K562 (cell line): ENCODE data around the gene PARD6A. TPM values are rescaled to one million over a fixed set of nuclear protein-coding genes. Genes with fewer than 3 reads are reported as not detected.

Experiments used
- ATAC-seq: fragments of 200-7000 bp; cut with Tn5 transposase; 3 replicates; pipeline ENCODE4 v1.9.1; 2020; ENCODE audit warnings: moderate library complexity
- BruUV-seq: library from RNA; stranded (reverse); fragments of 400-500 nt; replicated peaks from 2 replicates; lab custom pipeline; 2021; lab: Mats Ljungman, UMichigan
- CTCF ChIA-PET: fragments of 300-600 bp; formaldehyde crosslinking; extraction: SDS; loops from one replicate; lab custom pipeline; 2021; ENCODE audit warnings: low intra/inter-chr PET ratio; lab: Yijun Ruan, JAX
- POLR2A ChIA-PET: fragments of 300-600, 350-650 bp; sonication (Branson Sonifier 250); formaldehyde crosslinking; extraction: SDS; loops from one replicate; lab custom pipeline; 2021; ENCODE audit warnings: antibody characterized with exemption, inconsistent platforms; lab: Yijun Ruan, JAX
- DNase-seq, 4 experiments: peaks; one replicate each; pipeline versions ENCODE4 v3.0.0 to v3.0.0-alpha.2; 2011 to 2018; ENCODE audit warnings: low spot score in 3 of 4, mixed read lengths in 3 of 4; ENCODE audit errors: extremely low read depth in 1 of 4
- FAIRE-seq: peaks from 2 replicates; lab custom pipeline; 2011; peaks lifted over from hg19 to GRCh38; lab: Jason Lieb, UNC
- H2AFZ ChIP-seq: 2 replicates; pipeline ENCODE4 v1.6.0; 2011; ENCODE audit warnings: low read depth, low read length, control low read depth, inconsistent platforms
- H3K27ac ChIP-seq: fragments of 200-600 bp; 3 replicates; pipeline ENCODE4 v1.8.0; 2011; ENCODE audit warnings: low read depth, mild to moderate bottlenecking, control low read depth, inconsistent platforms, low read length, moderate library complexity, mixed read lengths; ENCODE audit errors: extremely low read depth
- H3K27me3 ChIP-seq, 2 experiments: fragments of 300-600 bp in 1 of 2; 2 replicates in 1 of 2; 3 replicates in 1 of 2; pipeline versions ENCODE4 v1.6.0 to v1.8.0; 2011; ENCODE audit warnings: inconsistent platforms in 2 of 2, low read length in 2 of 2, mild to moderate bottlenecking in 1 of 2, mixed read lengths in 1 of 2, moderate library complexity in 1 of 2; ENCODE audit not compliant: control insufficient read depth in 2 of 2, insufficient read depth in 2 of 2
- H3K36me3 ChIP-seq: fragments of 300-600 bp; 3 replicates; pipeline ENCODE4 v1.8.0; 2011; ENCODE audit warnings: mild to moderate bottlenecking, low read length, inconsistent platforms; ENCODE audit not compliant: control insufficient read depth, insufficient read depth
- H3K4me1 ChIP-seq, 2 experiments: fragments of 200-600 bp in 1 of 2; replicated peaks in 1 of 2; 2 replicates in 1 of 2; 3 replicates in 1 of 2; pipeline versions ENCODE4 v1.5.1 to v1.8.0; 2011; ENCODE audit warnings: inconsistent platforms in 2 of 2, low read length in 2 of 2, mild to moderate bottlenecking in 1 of 2, mixed read lengths in 1 of 2, moderate library complexity in 1 of 2; ENCODE audit not compliant: control insufficient read depth in 2 of 2, insufficient read depth in 2 of 2
- H3K4me2 ChIP-seq: 2 replicates; pipeline ENCODE4 v1.6.1; 2011; ENCODE audit warnings: low read length, control low read depth, inconsistent platforms, mixed read lengths; ENCODE audit not compliant: insufficient read depth
- H3K4me3 ChIP-seq: fragments of 200-600 bp; sonication (generic), shearing (Covaris generic); 2 replicates; pipeline ENCODE4 v1.5.1; 2016; ENCODE audit warnings: control low read depth, inconsistent platforms
- H3K79me2 ChIP-seq: fragments of 200-600 bp; 3 replicates; pipeline ENCODE4 v1.8.0; 2011; ENCODE audit warnings: low read length, inconsistent platforms; ENCODE audit not compliant: control insufficient read depth, insufficient read depth
- H3K9ac ChIP-seq, 2 experiments: 2 replicates each; pipeline versions ENCODE4 v1.6.0 to v1.6.1; 2011; ENCODE audit warnings: low read depth in 2 of 2, low read length in 2 of 2, control low read depth in 1 of 2, inconsistent platforms in 1 of 2, mild to moderate bottlenecking in 1 of 2, mixed read lengths in 1 of 2; ENCODE audit not compliant: insufficient read depth in 1 of 2
- H3K9me1 ChIP-seq: one replicate; pipeline ENCODE4 v1.6.0; 2011; ENCODE audit warnings: inconsistent platforms, mild to moderate bottlenecking, low read length, moderate library complexity; ENCODE audit not compliant: control insufficient read depth, insufficient read depth
- H3K9me3 ChIP-seq: replicated peaks from 2 replicates; pipeline ENCODE4 v1.5.1; 2011; ENCODE audit warnings: low read depth, low read length, inconsistent platforms; ENCODE audit not compliant: control insufficient read depth, insufficient read depth
- H4K20me1 ChIP-seq: replicated peaks from 2 replicates; pipeline ENCODE4 v1.6.1; 2011; ENCODE audit warnings: low read length, inconsistent platforms, mixed read lengths; ENCODE audit not compliant: control insufficient read depth, insufficient read depth
- ASH1L ChIP-seq: fragments of 450-650 bp; IDR thresholded peaks from 2 replicates; pipeline ENCODE4 v1.6.1; 2018; ENCODE audit warnings: borderline replicate concordance, mild to moderate bottlenecking, low read depth; ENCODE audit not compliant: partially characterized antibody
- CTCFL ChIP-seq: IDR thresholded peaks from 2 replicates; pipeline ENCODE4 v1.6.1; 2011; ENCODE audit warnings: borderline replicate concordance, low read depth, mild to moderate bottlenecking, moderate library complexity, low read length; ENCODE audit not compliant: insufficient read depth, poor library complexity, severe bottlenecking
- FOSL1 ChIP-seq: fragments of 200-800 bp; sonication (Bioruptor generic); conservative IDR thresholded peaks from 2 replicates; pipeline ENCODE4 v1.6.1; 2016; ENCODE audit warnings: missing genetic modification characterization, missing compliant biosample characterization
- HDGF ChIP-seq: fragments of 450-650 bp; IDR thresholded peaks from 2 replicates; pipeline ENCODE4 v1.6.1; 2016
- KDM4B ChIP-seq, 2 experiments: fragments of 450-650 bp in 1 of 2; sonication (generic) in 1 of 2; IDR thresholded peaks; 2 replicates each; pipeline ENCODE4 v1.6.1; 2016 to 2017; ENCODE audit warnings: borderline replicate concordance in 2 of 2, antibody characterized with exemption in 1 of 2, low read depth in 1 of 2, mild to moderate bottlenecking in 1 of 2
- MAFK ChIP-seq: IDR thresholded peaks from 2 replicates; pipeline ENCODE4 v1.6.1; 2011; ENCODE audit warnings: low read length, improper control_type of control experiment
- THRAP3 ChIP-seq: fragments of 450-650 bp; IDR thresholded peaks from 2 replicates; pipeline ENCODE4 v1.6.1; 2016; ENCODE audit warnings: mild to moderate bottlenecking, inconsistent platforms, borderline replicate concordance
- VEZF1 ChIP-seq: fragments of 200-800 bp; sonication (Bioruptor generic); IDR thresholded peaks from 2 replicates; pipeline ENCODE4 v1.6.1; 2017; ENCODE audit warnings: missing genetic modification characterization, missing compliant biosample characterization
- ZBTB7A ChIP-seq: IDR thresholded peaks from 2 replicates; pipeline ENCODE4 v1.6.1; 2011; ENCODE audit warnings: low read depth, mild to moderate bottlenecking, low read length, moderate library complexity, borderline replicate concordance; ENCODE audit not compliant: control insufficient read depth
- ZFP91 ChIP-seq: sonication (generic); formaldehyde crosslinking; IDR thresholded peaks from 2 replicates; pipeline ENCODE4 v1.8.0; 2022; ENCODE audit warnings: mild to moderate bottlenecking, missing genetic modification reagents
- ZNF197 ChIP-seq: fragments of 200-800 bp; sonication (Bioruptor generic); IDR thresholded peaks from 2 replicates; pipeline ENCODE4 v1.6.1; 2016; ENCODE audit warnings: low read depth, missing genetic modification characterization, missing compliant biosample characterization
- ZNF639 ChIP-seq, 2 experiments: fragments of 200-800 bp in 1 of 2; sonication (Bioruptor generic) in 1 of 2; sonication (generic) in 1 of 2; formaldehyde crosslinking in 1 of 2; IDR thresholded peaks in 1 of 2; conservative IDR thresholded peaks in 1 of 2; 2 replicates each; pipeline versions ENCODE4 v1.5.0 to v1.6.1; 2016 to 2020; ENCODE audit warnings: missing compliant biosample characterization in 1 of 2, missing genetic modification characterization in 1 of 2, missing genetic modification reagents in 1 of 2
- ZNF644 ChIP-seq: fragments of 200-800 bp; sonication (Bioruptor generic); IDR thresholded peaks from 2 replicates; pipeline ENCODE4 v1.6.1; 2016; ENCODE audit warnings: low read depth, missing genetic modification characterization, missing compliant biosample characterization
- WGBS: fragments of 100-300 bp; shearing (Covaris generic); methylation state at CpG from one replicate; pipeline ENCODE4 v1.1.6; 2016; ENCODE audit warnings: low coverage, mixed read lengths; ENCODE audit not compliant: insufficient coverage; ENCODE audit errors: missing lambda C conversion rate; 5-methylcytosine and 5-hydroxymethylcytosine counted together
- in situ Hi-C: fragments of 300-500 bp; cut with MboI; formaldehyde crosslinking; loops from 4 replicates; pipeline ENCODE4 v1.15.0; 2018; ENCODE audit warnings: inconsistent platforms, mixed read lengths
- intact Hi-C: fragments of 100-400 bp; cut with micrococcal nuclease; formaldehyde crosslinking; loops from 2 replicates; pipeline ENCODE4 v1.14.2; 2022
- polyA plus RNA-seq, 8 experiments: library from polyadenylated mRNA; depleted of rRNA in 4 of 8; stranded (reverse) in 5 of 8; unstranded in 3 of 8; fragments of >200 nt; fragmentation: Nextera tagmentation in 2 of 8; fragmentation: Illumina TruSeq in 1 of 8; extraction: Ambion mirVana in 2 of 8; extraction: Trizol in 1 of 8; gene quantifications; 2 replicates each; pipeline versions ENCODE4 v1.2.1 to v1.2.3, GENCODE V29; 2011 to 2014; ENCODE audit warnings: inconsistent platforms in 1 of 8, missing spikeins in 1 of 8
- total RNA-seq, 7 experiments: library from RNA; depleted of rRNA in 6 of 7; stranded (reverse); fragments of >200 nt in 6 of 7; fragmentation: Illumina TruSeq in 2 of 7; extraction: Trizol in 2 of 7; gene quantifications; 2 replicates each; pipeline versions ENCODE4 v1.2.1 to v1.2.3, GENCODE V29; 2011 to 2021; ENCODE audit warnings: low replicate concordance in 1 of 7

The PARD6A gene
- total and polyA plus RNA-seq, 9 of the 15 experiments (the other 6 are each of a cell fraction or from before 2014, with no cell fraction given) = 0.04 to 2.0 (median 0.44) TPM

GRCh38 chr16:67652578-67653127, 8.1 kb upstream of the PARD6A start:
- H4K20me1 ChIP-seq = 0 out of 2 replicates have a peak, but pooled peaks cover 13% of the 10 kb centered on the region
- no peak for FAIRE-seq
- WGBS = 0% methylated on average over 2 of the region's 59 CpGs
- BruUV-seq = no TSS peak
- peaks cover 4% of the 10 kb centered on the region; the same call in 1 of the 3 replicates for H3K36me3 ChIP-seq
- ChIA-PET CTCF (interaction anchor here (0.6 to 1.5 kb wide), 2 partner anchors 90 to 131 kb away, joined by 3 read pairs; no protein-coding TSS in a partner anchor), POLR2A (no interaction called here)
- no peaks in the 10 kb centered on the region for H3K9me3 ChIP-seq
- no peak overlapping the region for H3K4me2 ChIP-seq
- peaks cover 8 to 59% of the 10 kb centered on the region in 2 experiments; a peak in 4 of 5 replicates for H3K27me3 ChIP-seq
- no peaks in the 10 kb centered on the region for H3K79me2 ChIP-seq
- intact Hi-C loops = no loop called here
- H3K4me3 ChIP-seq = peak overlapping the region; percentile 29
- in situ Hi-C loops = no loop called here
- ATAC-seq = peak; percentile 93
- peak; percentile 76 to 97 (median 97) for DNase-seq
- H3K4me1 ChIP-seq = peaks cover 0 to 55% of the 10 kb centered on the region in 2 experiments; a peak in 4 of 5 replicates
- H3K9me1 ChIP-seq = no peaks in the 10 kb centered on the region
- no peak overlapping the region for H2AFZ ChIP-seq
- peak overlapping the region in 1 of 2 experiments; percentile 81; a peak in 2 of 4 replicates for H3K9ac ChIP-seq
- H3K27ac ChIP-seq = no peak overlapping the region
- TF ChIP-seq HDGF (no peak), CTCFL (no peak), ZNF197 (peak; percentile 89), ZBTB7A (peak; percentile 76; the same call in 1 of the 2 replicates), ZNF644 (peak; percentile 75), FOSL1 (tag) (0 out of 2 replicates have a peak, but pooled peaks have one; percentile 18), MAFK (no peak), THRAP3 (no peak), KDM4B (IDR thresholded peaks at IDR 0.05; ENCODE audit: borderline replicate concordance in 2 of 2, low read depth in 1 of 2) (0 out of 4 replicates have a peak, but pooled peaks of 1 of the 2 experiments have one; percentile 42), ZFP91 (CRISPR knock-in tag) (no peak), ASH1L (no peak), ZNF639 (CRISPR knock-in tag; conservative IDR thresholded peaks at IDR 0.05 in 1 of 2, IDR thresholded peaks at IDR 0.05 in 1 of 2) (peak in 1 of 2 experiments; percentile 57; a peak in 1 of 4 replicates), VEZF1 (CRISPR knock-in tag) (peak; percentile 97)
